Fibroblast of lung (primary cell): ENCODE results near the gene ARL6. TPM values are rescaled to one million over a fixed set of nuclear protein-coding genes. Genes with fewer than 3 reads are reported as not detected.

Experiments
- DNase-seq, 2 donors: peaks; one replicate each; pipeline versions ENCODE4 v3.0.0 to v3.0.0-alpha.2; 2010; ENCODE audit warnings: low read depth in 2 of 2
- H2AFZ ChIP-seq: 2 replicates; pipeline ENCODE4 v1.5.1; 2012; ENCODE audit warnings: low read length, control low read depth, inconsistent platforms
- H3K27ac ChIP-seq: 2 replicates; pipeline ENCODE4 v1.5.1; 2011; ENCODE audit warnings: low read length, control low read depth; ENCODE audit not compliant: insufficient read depth
- H3K27me3 ChIP-seq: 2 replicates; pipeline ENCODE4 v1.5.1; 2011; ENCODE audit warnings: mild to moderate bottlenecking, low read length; ENCODE audit not compliant: control insufficient read depth, insufficient read depth
- H3K36me3 ChIP-seq: 2 replicates; pipeline ENCODE4 v1.5.1; 2011; ENCODE audit warnings: low read length; ENCODE audit not compliant: control insufficient read depth, insufficient read depth
- H3K4me1 ChIP-seq: 2 replicates; pipeline ENCODE4 v1.5.1; 2011; ENCODE audit warnings: low read length; ENCODE audit not compliant: control insufficient read depth, insufficient read depth; ENCODE audit errors: extremely low read depth
- H3K4me2 ChIP-seq: 2 replicates; pipeline ENCODE4 v1.5.1; 2011; ENCODE audit warnings: low read length, control low read depth; ENCODE audit not compliant: insufficient read depth; ENCODE audit errors: extremely low read depth
- H3K4me3 ChIP-seq, 4 experiments: fragments of 200-600 bp in 1 of 4; sonication (generic) in 1 of 4; replicated peaks in 1 of 4; 2 replicates each; pipeline ENCODE4 v1.5.1; 2011 to 2016; ENCODE audit warnings: low read length in 4 of 4, low read depth in 3 of 4, mild to moderate bottlenecking in 3 of 4, control low read depth in 2 of 4, inconsistent platforms in 1 of 4, mixed read lengths in 1 of 4; ENCODE audit not compliant: insufficient read depth in 1 of 4; ENCODE audit errors: control extremely low read depth in 1 of 4
- H3K79me2 ChIP-seq: 2 replicates; pipeline ENCODE4 v1.5.1; 2012; ENCODE audit warnings: mild to moderate bottlenecking, low read length, inconsistent platforms; ENCODE audit not compliant: control insufficient read depth, insufficient read depth
- H3K9ac ChIP-seq: 2 replicates; pipeline ENCODE4 v1.5.1; 2011; ENCODE audit warnings: mild to moderate bottlenecking, low read length, control low read depth; ENCODE audit not compliant: insufficient read depth
- H3K9me3 ChIP-seq: 2 replicates; pipeline ENCODE4 v1.5.1; 2012; ENCODE audit warnings: low read depth, low read length; ENCODE audit not compliant: control insufficient read depth, insufficient read depth
- H4K20me1 ChIP-seq: 2 replicates; pipeline ENCODE4 v1.5.1; 2011; ENCODE audit warnings: low read length; ENCODE audit not compliant: control insufficient read depth, insufficient read depth; ENCODE audit errors: extremely low read depth
- EZH2 ChIP-seq: IDR thresholded peaks from 2 replicates; pipeline ENCODE4 v1.5.1; 2012; ENCODE audit warnings: low read length, control low read depth, mild to moderate bottlenecking; ENCODE audit errors: missing control alignments
- polyA plus RNA-seq, 2 donors: library from polyadenylated mRNA; depleted of rRNA in 1 of 2; stranded (reverse) in 1 of 2; unstranded in 1 of 2; fragments of >200 nt; gene quantifications; 2 replicates each; pipeline ENCODE4 v1.2.1, GENCODE V29; 2011 to 2012; ENCODE audit warnings: missing spikeins in 1 of 2
- total RNA-seq: library from RNA; depleted of rRNA; stranded (reverse); fragments of >200 nt; gene quantifications from 2 replicates; pipeline ENCODE4 v1.2.1, GENCODE V29; 2014
- TF ChIP-seq, protein P1 (sequence below), 2 donors: IDR thresholded peaks in 1 of 2; conservative IDR thresholded peaks in 1 of 2; 1 replicate in 1 of 2; 2 replicates in 1 of 2; pipeline ENCODE4 v1.5.1; 2011 to 2012; ENCODE audit warnings: low read length in 2 of 2, control low read depth in 1 of 2, inconsistent platforms in 1 of 2, low read depth in 1 of 2, mild to moderate bottlenecking in 1 of 2

Gene ARL6
- total and polyA plus RNA-seq, 2 donors (not counting 1 experiment from before 2014, with no cell fraction given): 5.2 to 6.1 TPM

- no peaks in the 10 kb centered on the region for H3K4me1 ChIP-seq
- H3K9me3 ChIP-seq: no peaks in the 10 kb centered on the region
- no peak overlapping the region for H3K27ac ChIP-seq
- H3K36me3 ChIP-seq: no peaks in the 10 kb centered on the region
- no peak for TF ChIP-seq EZH2
- TF ChIP-seq, protein P1, sequence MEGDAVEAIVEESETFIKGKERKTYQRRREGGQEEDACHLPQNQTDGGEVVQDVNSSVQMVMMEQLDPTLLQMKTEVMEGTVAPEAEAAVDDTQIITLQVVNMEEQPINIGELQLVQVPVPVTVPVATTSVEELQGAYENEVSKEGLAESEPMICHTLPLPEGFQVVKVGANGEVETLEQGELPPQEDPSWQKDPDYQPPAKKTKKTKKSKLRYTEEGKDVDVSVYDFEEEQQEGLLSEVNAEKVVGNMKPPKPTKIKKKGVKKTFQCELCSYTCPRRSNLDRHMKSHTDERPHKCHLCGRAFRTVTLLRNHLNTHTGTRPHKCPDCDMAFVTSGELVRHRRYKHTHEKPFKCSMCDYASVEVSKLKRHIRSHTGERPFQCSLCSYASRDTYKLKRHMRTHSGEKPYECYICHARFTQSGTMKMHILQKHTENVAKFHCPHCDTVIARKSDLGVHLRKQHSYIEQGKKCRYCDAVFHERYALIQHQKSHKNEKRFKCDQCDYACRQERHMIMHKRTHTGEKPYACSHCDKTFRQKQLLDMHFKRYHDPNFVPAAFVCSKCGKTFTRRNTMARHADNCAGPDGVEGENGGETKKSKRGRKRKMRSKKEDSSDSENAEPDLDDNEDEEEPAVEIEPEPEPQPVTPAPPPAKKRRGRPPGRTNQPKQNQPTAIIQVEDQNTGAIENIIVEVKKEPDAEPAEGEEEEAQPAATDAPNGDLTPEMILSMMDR (conservative IDR thresholded peaks at IDR 0.05 in 1 of 2, IDR thresholded peaks at IDR 0.05 in 1 of 2; ENCODE audit: low read depth in 1 of 2, low read length in 2 of 2): no peak
- H3K79me2 ChIP-seq: no peaks in the 10 kb centered on the region
- no peaks in the 10 kb centered on the region for H3K27me3 ChIP-seq
- no peak overlapping the region for H3K4me3 ChIP-seq
- H2AFZ ChIP-seq: no peak overlapping the region
- no peak overlapping the region for H3K9ac ChIP-seq
- no peaks in the 10 kb centered on the region for H4K20me1 ChIP-seq
- DNase-seq: peak; percentile 5 to 33
- no peak overlapping the region for H3K4me2 ChIP-seq
These were observed 46.3 kb downstream of the ARL6 start for GRCh38 chr3:97810779-97811390.

DNA sequence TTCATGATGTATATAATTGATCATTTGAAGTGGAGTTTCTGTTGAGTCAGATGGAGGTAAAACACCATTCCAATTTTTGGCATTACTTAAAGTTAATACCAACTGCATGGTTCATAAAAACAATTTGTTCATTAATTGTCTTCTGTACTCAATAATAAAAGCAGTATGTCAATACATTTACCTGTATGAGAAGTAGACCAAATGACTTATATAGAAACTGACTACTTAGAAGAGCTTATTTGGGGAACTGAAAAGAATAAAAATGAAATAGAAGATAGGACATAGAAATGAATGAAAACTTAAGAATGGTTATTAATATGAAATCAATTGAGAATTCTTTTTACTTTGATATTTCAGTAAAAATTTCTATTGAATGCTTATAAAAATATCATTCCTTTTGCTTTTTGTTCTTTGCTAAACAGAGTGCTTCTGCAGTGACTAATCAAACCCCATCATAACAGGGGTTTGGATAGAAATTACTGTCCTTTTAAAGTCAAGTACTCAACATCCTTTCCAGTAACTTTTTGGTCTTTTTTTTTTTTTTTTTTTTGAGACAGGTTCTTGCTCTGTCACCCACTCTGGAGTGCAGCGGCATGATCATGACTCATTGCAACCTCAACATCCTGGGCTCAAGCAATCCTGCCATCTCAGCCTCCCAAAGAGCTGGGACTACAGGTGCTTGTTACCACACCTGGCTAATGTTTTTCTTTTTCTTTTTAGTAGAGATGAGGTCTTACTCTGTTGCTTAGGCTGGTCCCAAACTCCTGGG, 50.8 kb downstream of the ARL6 start:
- no peak overlapping the region for H3K9ac ChIP-seq
- no peak for TF ChIP-seq EZH2
- TF ChIP-seq, protein P1 (conservative IDR thresholded peaks at IDR 0.05 in 1 of 2, IDR thresholded peaks at IDR 0.05 in 1 of 2; ENCODE audit: low read depth in 1 of 2, low read length in 2 of 2): no peak
- no peaks in the 10 kb centered on the region for H3K79me2 ChIP-seq
- H3K4me1 ChIP-seq: no peaks in the 10 kb centered on the region
- H3K4me3 ChIP-seq: no peak overlapping the region
- no peaks in the 10 kb centered on the region for H4K20me1 ChIP-seq
- no peak overlapping the region for H3K4me2 ChIP-seq
- H2AFZ ChIP-seq: no peak overlapping the region
- DNase-seq: peak in 1 of 2 donors; percentile 23
- no peaks in the 10 kb centered on the region for H3K27me3 ChIP-seq
- no peaks in the 10 kb centered on the region for H3K36me3 ChIP-seq
- H3K27ac ChIP-seq: no peak overlapping the region
- no peaks in the 10 kb centered on the region for H3K9me3 ChIP-seq

DNA sequence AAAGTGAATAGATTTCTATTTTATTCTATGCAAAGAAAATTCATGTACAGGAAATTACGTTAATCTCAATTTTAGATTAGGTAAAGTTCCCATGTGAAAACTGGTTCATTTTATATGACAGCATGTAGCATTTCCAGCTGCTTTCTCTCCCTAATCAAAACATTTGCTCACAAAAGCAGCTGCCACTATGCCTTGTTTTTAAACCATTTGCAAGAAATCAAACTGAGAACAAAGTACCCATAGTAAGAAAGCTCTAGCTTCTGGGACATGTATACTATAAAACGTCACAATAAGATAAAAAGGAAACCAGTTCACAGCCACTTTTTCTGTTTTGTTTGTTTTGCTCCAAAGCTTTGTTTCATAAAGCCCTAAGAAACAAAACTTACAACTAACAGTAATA, 52.3 kb downstream of the ARL6 start:
- no peaks in the 10 kb centered on the region for H3K36me3 ChIP-seq
- H3K4me2 ChIP-seq: no peak overlapping the region
- H3K9me3 ChIP-seq: no peaks in the 10 kb centered on the region
- DNase-seq: peak in 1 of 2 donors; percentile 31
- H3K27me3 ChIP-seq: no peaks in the 10 kb centered on the region
- H3K79me2 ChIP-seq: no peaks in the 10 kb centered on the region
- H3K27ac ChIP-seq: no peak overlapping the region
- H4K20me1 ChIP-seq: no peaks in the 10 kb centered on the region
- H2AFZ ChIP-seq: no peak overlapping the region
- H3K4me1 ChIP-seq: no peaks in the 10 kb centered on the region
- H3K9ac ChIP-seq: no peak overlapping the region
- TF ChIP-seq, protein P1 (conservative IDR thresholded peaks at IDR 0.05 in 1 of 2, IDR thresholded peaks at IDR 0.05 in 1 of 2; ENCODE audit: low read depth in 1 of 2, low read length in 2 of 2): no peak
- TF ChIP-seq EZH2: no peak
- no peak overlapping the region for H3K4me3 ChIP-seq
